ENCODE data around the gene BIK.
"Not testable (repeated sequence)": the region's sequence is repeated elsewhere in the genome, so short reads cannot be mapped to it uniquely, and the experiment has no call there.

The BIK gene

DNA sequence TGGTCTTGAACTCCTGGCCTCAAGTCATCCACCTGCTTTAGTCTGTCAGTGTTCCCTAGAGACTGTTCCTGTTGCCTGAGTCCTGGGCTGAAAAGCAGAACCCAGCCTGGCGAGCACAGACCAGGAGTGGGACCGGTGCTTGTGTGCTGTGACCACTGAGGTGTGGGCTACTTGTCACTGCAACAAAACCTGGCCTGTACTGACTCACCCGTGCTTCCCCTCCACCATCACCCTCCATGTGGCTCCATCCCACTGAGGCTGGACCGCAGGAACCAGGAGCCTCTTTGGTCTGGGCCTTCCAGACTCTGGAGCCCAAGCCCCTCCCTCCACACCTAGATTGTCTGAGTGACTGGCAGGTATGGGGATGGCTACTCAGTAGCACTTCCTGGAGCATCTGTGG is 24.0 kb downstream of the BIK start:
- DNase-seq (ENCODE audit: low read depth) = no peak
- no peak overlapping the region for H3K4me3 ChIP-seq (ENCODE audit: low read depth, low read length)
- TF ChIP-seq, protein P1, sequence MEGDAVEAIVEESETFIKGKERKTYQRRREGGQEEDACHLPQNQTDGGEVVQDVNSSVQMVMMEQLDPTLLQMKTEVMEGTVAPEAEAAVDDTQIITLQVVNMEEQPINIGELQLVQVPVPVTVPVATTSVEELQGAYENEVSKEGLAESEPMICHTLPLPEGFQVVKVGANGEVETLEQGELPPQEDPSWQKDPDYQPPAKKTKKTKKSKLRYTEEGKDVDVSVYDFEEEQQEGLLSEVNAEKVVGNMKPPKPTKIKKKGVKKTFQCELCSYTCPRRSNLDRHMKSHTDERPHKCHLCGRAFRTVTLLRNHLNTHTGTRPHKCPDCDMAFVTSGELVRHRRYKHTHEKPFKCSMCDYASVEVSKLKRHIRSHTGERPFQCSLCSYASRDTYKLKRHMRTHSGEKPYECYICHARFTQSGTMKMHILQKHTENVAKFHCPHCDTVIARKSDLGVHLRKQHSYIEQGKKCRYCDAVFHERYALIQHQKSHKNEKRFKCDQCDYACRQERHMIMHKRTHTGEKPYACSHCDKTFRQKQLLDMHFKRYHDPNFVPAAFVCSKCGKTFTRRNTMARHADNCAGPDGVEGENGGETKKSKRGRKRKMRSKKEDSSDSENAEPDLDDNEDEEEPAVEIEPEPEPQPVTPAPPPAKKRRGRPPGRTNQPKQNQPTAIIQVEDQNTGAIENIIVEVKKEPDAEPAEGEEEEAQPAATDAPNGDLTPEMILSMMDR (IDR thresholded peaks at IDR 0.05; ENCODE audit: insufficient read depth, low read depth, low read length, missing control alignments) = no peak

DNA sequence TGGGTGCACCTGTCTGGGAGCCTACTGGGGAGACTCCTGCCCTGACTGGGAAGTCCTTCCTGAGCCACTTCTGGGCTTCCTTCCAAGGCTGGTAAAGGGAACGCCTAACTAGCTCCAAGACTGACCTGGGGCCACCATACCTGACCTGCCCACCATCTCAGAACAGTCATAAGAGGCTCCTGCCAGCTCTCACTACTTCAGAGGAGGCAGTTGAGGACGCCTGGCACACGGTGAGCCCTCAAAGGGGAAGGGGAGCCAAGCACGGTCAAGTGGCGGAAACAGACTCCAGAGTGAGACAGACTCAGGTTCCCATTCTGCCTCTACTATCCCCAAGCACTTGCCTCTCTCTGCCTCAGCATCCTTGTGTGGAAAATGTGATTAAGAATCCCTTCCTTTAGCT is 25.0 kb downstream of the BIK start:
- no peak for DNase-seq (ENCODE audit: low read depth)
- no peak overlapping the region for H3K4me3 ChIP-seq (ENCODE audit: low read depth, low read length)
- TF ChIP-seq, protein P1 (IDR thresholded peaks at IDR 0.05; ENCODE audit: insufficient read depth, low read depth, low read length, missing control alignments) = no peak

DNA sequence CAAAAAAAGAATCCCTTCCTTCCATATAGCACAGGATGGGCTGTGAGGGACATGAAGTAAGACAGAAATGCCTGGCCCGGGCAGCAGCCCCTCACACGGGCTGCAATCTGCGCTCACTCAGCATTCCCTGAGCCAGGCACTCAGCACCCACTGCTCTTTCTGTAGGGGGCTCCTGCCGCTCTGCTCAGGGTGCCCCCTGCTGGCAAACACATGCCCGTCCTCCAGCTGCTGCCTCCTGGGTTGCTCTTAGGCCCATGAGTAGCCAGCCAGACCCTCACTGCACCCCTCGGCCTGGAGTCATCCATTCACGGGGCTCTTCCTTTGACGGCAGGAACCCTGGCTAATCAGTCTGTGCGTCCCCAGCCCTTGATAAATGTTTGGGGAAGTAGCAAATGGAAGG is 25.7 kb downstream of the BIK start:
- DNase-seq (ENCODE audit: low read depth) = peak; percentile 68
- TF ChIP-seq, protein P1 (IDR thresholded peaks at IDR 0.05; ENCODE audit: insufficient read depth, low read depth, low read length, missing control alignments) = peak; percentile 86
- H3K4me3 ChIP-seq (ENCODE audit: low read depth, low read length) = no peak overlapping the region

DNA sequence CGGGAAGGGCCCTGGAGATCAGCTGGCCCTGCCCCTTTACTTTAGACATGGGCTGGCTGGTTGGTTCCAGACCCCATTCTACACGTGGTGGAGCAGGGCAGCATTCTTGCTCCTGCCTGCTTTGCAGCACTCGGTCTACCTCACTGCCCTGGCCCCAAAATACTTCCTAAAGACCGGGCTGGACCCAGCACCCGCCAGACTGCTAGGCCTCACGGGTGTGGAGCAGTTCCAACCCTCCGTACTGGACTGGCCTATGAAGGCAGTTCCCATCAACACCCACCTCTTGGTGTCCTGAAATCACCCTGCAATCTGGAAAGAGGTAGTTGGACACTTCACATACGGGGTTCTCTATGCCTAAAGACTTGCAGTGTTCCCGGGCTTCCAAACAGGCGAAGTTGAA is 26.3 kb downstream of the BIK start:
- TF ChIP-seq, protein P1 (IDR thresholded peaks at IDR 0.05; ENCODE audit: insufficient read depth, low read depth, low read length, missing control alignments) = no peak

DNA sequence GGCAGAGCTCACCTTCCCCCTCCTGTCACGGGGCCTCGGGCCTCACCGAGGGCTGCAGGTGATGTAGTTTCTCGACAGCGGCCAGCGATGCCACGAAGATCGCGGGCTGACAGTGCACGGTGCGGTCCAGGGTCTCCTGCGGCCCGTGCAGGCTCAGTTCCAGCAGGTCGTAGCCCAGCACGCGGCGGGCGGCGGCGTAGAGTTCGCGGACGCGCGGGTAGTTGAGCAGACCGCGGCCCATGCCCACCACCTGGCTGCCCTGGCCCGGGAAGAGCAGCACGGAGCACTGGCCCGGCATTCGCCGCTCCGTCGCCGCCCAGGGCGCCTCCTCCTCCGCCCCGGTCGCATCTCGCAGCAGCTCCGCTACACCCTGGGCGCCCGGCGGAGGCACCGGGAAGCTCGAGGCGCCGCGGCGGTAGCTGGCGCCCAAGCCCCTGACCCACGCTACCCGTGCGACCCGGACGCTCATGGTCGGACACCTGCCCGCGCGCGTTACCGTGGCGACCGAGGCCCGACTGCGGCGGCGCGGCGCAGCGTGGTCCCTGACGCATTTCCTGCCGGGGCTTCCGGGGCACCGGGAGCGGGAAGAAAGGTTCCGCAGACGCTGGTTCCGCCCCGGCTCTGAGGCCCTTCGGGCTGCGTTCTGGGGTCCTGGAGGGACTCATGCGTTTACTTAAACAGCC is 32.5 kb downstream of the BIK start, which contains the start of gene MCAT:
Gene MCAT (minus strand): TSS at position 519 of the 683 bp plus-strand sequence. CDS start 50 bp downstream, at position 469.
- DNase-seq (ENCODE audit: low read depth) = peak; percentile 90
- peak within 1 kb of the TSS; percentile 79 for H3K4me3 ChIP-seq (ENCODE audit: low read depth, low read length)
- TF ChIP-seq, protein P1 (IDR thresholded peaks at IDR 0.05; ENCODE audit: insufficient read depth, low read depth, low read length, missing control alignments) = no peak

More for the DNA sequence above, 26.3 kb downstream of the BIK start:
- DNase-seq (ENCODE audit: low read depth) = no peak
- no peak overlapping the region for H3K4me3 ChIP-seq (ENCODE audit: low read depth, low read length)

DNA sequence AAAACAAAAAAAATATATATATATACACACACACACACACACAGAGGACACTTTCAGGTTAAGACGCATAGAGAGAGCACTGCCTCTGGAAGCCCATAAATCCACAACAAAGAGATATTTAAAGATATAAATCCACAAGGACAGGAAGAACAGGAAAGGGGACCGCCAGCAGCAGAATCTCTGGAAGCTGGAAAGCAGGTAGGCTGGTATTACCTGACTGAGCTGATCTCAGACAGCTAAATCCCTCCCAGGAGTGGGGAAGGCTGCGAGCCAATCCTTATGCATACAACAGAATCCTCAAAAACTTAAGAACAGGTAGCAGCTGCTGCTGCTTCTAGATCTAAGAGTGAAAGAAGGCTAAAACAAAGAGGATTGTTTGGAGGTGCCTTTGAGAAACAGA is 34.4 kb downstream of the BIK start:
- H3K4me3 ChIP-seq (ENCODE audit: low read depth, low read length) = no peak overlapping the region
- DNase-seq (ENCODE audit: low read depth) = no peak
- TF ChIP-seq, protein P1 (IDR thresholded peaks at IDR 0.05; ENCODE audit: insufficient read depth, low read depth, low read length, missing control alignments) = no peak

DNA sequence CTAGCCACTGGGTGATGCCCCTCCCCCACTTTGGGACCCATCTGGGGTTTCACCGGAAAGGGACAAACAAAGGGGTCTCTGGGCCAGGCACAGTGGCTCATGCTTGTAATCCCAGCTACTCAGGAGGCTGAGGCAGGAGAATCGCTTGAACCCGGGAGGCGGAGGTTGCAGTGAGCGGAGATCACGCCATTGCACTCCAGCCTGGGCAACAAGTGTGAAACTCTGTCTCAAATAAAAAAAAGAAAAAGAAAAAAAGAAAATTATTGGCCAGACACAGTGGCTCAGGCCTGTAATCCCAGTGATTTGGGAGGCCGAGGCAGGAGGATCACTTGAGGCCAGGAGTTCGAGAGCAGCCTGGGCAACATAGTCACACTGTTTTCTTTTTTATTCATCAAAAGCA is 34.8 kb downstream of the BIK start:
- DNase-seq (ENCODE audit: low read depth); H3K4me3 ChIP-seq (ENCODE audit: low read depth, low read length): not testable (repeated sequence)

DNA sequence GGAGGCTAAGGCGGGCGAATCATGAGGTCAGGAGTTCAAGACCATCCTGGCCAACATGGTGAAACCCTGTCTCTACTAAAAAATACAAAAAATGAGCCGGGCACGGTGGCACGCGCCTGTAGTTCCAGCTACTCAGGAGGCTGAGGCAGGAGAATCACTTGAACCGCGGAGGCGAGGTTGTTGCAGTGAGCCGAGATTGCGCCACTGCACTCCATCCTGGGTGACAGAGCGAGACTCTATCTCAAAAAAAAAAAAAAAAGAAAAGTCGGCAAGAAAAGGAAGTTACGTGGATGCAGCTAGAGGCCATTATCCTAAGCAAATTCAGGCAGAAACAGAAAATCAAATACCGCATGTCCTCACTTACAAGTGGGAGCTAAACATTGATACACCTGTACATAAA is 35.8 kb downstream of the BIK start:
- H3K4me3 ChIP-seq (ENCODE audit: low read depth, low read length); DNase-seq (ENCODE audit: low read depth): not testable (repeated sequence)
